H1 (cell line): Measurements from ENCODE around the gene TMEM151A. TPM values are rescaled to one million over a fixed set of nuclear protein-coding genes. Genes with fewer than 3 reads are reported as not detected.

ENCODE experiments used
- CTCF ChIA-PET: fragments of 300-600 bp; sonication (Branson Sonifier 250); formaldehyde crosslinking; loops from one replicate; lab custom pipeline; 2021; ENCODE audit not compliant: partially characterized antibody; lab: Charles Lee
- POLR2A ChIA-PET: fragments of 300-600 bp; sonication (Branson Sonifier 250); formaldehyde crosslinking; loops from one replicate; lab custom pipeline; 2021; ENCODE audit warnings: inconsistent platforms; ENCODE audit not compliant: partially characterized antibody; lab: Charles Lee
- DNase-seq, 2 experiments: peaks; one replicate each; pipeline versions ENCODE4 v3.0.0 to v3.0.0-alpha.2; 2010 to 2022; ENCODE audit warnings: low spot score in 2 of 2, low read depth in 1 of 2, mixed read lengths in 1 of 2
- FAIRE-seq: peaks from 2 replicates; lab custom pipeline; 2011; peaks lifted over from hg19 to GRCh38; lab: Jason Lieb, UNC
- H2AFZ ChIP-seq: 2 replicates; pipeline ENCODE4 v1.8.1; 2012; ENCODE audit warnings: low read length, inconsistent platforms
- H2AK5ac ChIP-seq: 2 replicates; pipeline ENCODE4 v1.6.1; 2013; ENCODE audit warnings: low read depth, low read length
- H2BK120ac ChIP-seq: replicated peaks from 2 replicates; pipeline ENCODE3; 2013; ENCODE audit warnings: low read depth, low read length, inconsistent platforms
- H2BK12ac ChIP-seq: 2 replicates; pipeline ENCODE4 v1.6.1; 2013; ENCODE audit warnings: low read depth, low read length
- H2BK15ac ChIP-seq: 2 replicates; pipeline ENCODE4 v1.6.1; 2013; ENCODE audit warnings: low read length
- H2BK20ac ChIP-seq: 2 replicates; pipeline ENCODE4 v1.6.1; 2013; ENCODE audit warnings: low read length
- H2BK5ac ChIP-seq: 2 replicates; pipeline ENCODE4 v1.6.1; 2013; ENCODE audit warnings: low read depth, low read length
- H3K14ac ChIP-seq: 2 replicates; pipeline ENCODE4 v1.6.1; 2013; ENCODE audit warnings: inconsistent platforms; ENCODE audit not compliant: insufficient read length
- H3K18ac ChIP-seq: 2 replicates; pipeline ENCODE4 v1.6.1; 2013; ENCODE audit warnings: low read length; ENCODE audit errors: extremely low read depth
- H3K23ac ChIP-seq: 2 replicates; pipeline ENCODE4 v1.6.1; 2013; ENCODE audit warnings: inconsistent platforms; ENCODE audit not compliant: insufficient read length
- H3K23me2 ChIP-seq: 2 replicates; pipeline ENCODE4 v1.6.1; 2013; ENCODE audit warnings: low read depth, low read length
- H3K27ac ChIP-seq: 2 replicates; pipeline ENCODE4 v1.6.1; 2011; ENCODE audit warnings: low read depth, low read length, inconsistent platforms
- H3K27me3 ChIP-seq, 4 experiments: replicated peaks in 1 of 4; 1 replicate in 1 of 4; 2 replicates in 3 of 4; pipeline versions ENCODE4 v1.6.1 to v1.8.1; 2011 to 2013; ENCODE audit warnings: low read length in 3 of 4, mild to moderate bottlenecking in 3 of 4, inconsistent platforms in 2 of 4, mixed read lengths in 2 of 4, moderate library complexity in 1 of 4; ENCODE audit not compliant: control insufficient read depth in 3 of 4, insufficient read depth in 3 of 4; ENCODE audit errors: extremely low read depth in 1 of 4
- H3K36me3 ChIP-seq, 4 experiments: 2 replicates each; pipeline versions ENCODE4 v1.6.1 to v1.8.1; 2011 to 2013; ENCODE audit warnings: mild to moderate bottlenecking in 4 of 4, low read length in 3 of 4, moderate library complexity in 2 of 4, control low read depth in 1 of 4, inconsistent platforms in 1 of 4; ENCODE audit not compliant: insufficient read depth in 4 of 4, control insufficient read depth in 2 of 4
- H3K4ac ChIP-seq: replicated peaks from 2 replicates; pipeline ENCODE3; 2013; ENCODE audit warnings: low read length, low read depth, mixed read lengths, inconsistent platforms; ENCODE audit not compliant: insufficient read length
- H3K4me1 ChIP-seq, 4 experiments: replicated peaks in 1 of 4; 1 replicate in 1 of 4; 2 replicates in 3 of 4; pipeline versions ENCODE4 v1.6.1 to v1.8.1; 2011 to 2013; ENCODE audit warnings: low read length in 3 of 4, inconsistent platforms in 2 of 4, mixed read lengths in 1 of 4; ENCODE audit not compliant: insufficient read depth in 4 of 4, control insufficient read depth in 3 of 4
- H3K4me2 ChIP-seq, 2 experiments: 2 replicates each; pipeline versions ENCODE4 v1.6.1 to v1.8.1; 2011 to 2013; ENCODE audit warnings: low read depth in 2 of 2, low read length in 2 of 2, control low read depth in 1 of 2, inconsistent platforms in 1 of 2, mild to moderate bottlenecking in 1 of 2; ENCODE audit not compliant: insufficient read depth in 1 of 2
- H3K4me3 ChIP-seq, 4 experiments: fragments of 200-600, 300-600 bp in 1 of 4; sonication (generic), shearing (Covaris generic), sonication (Bioruptor Twin) in 1 of 4; 2 replicates each; pipeline versions ENCODE4 v1.5.1 to v1.8.1; 2011 to 2016; ENCODE audit warnings: low read length in 4 of 4, low read depth in 3 of 4, control low read depth in 2 of 4, inconsistent platforms in 2 of 4, mild to moderate bottlenecking in 2 of 4, mixed read lengths in 1 of 4, moderate library complexity in 1 of 4; ENCODE audit not compliant: insufficient read depth in 2 of 4; ENCODE audit errors: extremely low read depth in 1 of 4
- H3K56ac ChIP-seq: replicated peaks from 2 replicates; pipeline ENCODE3; 2013; ENCODE audit warnings: low read depth, mild to moderate bottlenecking, mixed read lengths, low read length, inconsistent platforms; ENCODE audit not compliant: insufficient read length
- H3K79me1 ChIP-seq: 2 replicates; pipeline ENCODE4 v1.6.1; 2013; ENCODE audit warnings: low read depth, low read length, control low read depth
- H3K79me2 ChIP-seq, 2 experiments: 2 replicates each; pipeline versions ENCODE4 v1.6.1 to v1.8.1; 2012 to 2013; ENCODE audit warnings: low read length in 2 of 2, mild to moderate bottlenecking in 2 of 2, inconsistent platforms in 1 of 2; ENCODE audit not compliant: insufficient read depth in 2 of 2, control insufficient read depth in 1 of 2
- H3K9ac ChIP-seq, 4 experiments: replicated peaks in 1 of 4; 1 replicate in 1 of 4; 2 replicates in 3 of 4; pipeline versions ENCODE4 v1.6.1 to v1.8.1; 2011 to 2013; ENCODE audit warnings: low read depth in 3 of 4, low read length in 3 of 4, control low read depth in 2 of 4, mild to moderate bottlenecking in 2 of 4, moderate library complexity in 2 of 4, inconsistent platforms in 1 of 4; ENCODE audit errors: extremely low read depth in 1 of 4
- H3K9me3 ChIP-seq, 2 experiments: 2 replicates each; pipeline versions ENCODE4 v1.6.1 to v1.8.1; 2012 to 2013; ENCODE audit warnings: mild to moderate bottlenecking in 2 of 2, moderate library complexity in 2 of 2, control low read depth in 1 of 2, inconsistent platforms in 1 of 2, low read depth in 1 of 2, low read length in 1 of 2, mixed read lengths in 1 of 2; ENCODE audit not compliant: insufficient read depth in 2 of 2
- H4K20me1 ChIP-seq, 2 experiments: replicated peaks in 1 of 2; 2 replicates each; pipeline versions ENCODE3 to v1.8.1; 2011 to 2013; ENCODE audit warnings: inconsistent platforms in 2 of 2, low read length in 2 of 2, mild to moderate bottlenecking in 1 of 2; ENCODE audit not compliant: insufficient read depth in 2 of 2, control insufficient read depth in 1 of 2
- H4K5ac ChIP-seq: 2 replicates; pipeline ENCODE4 v1.6.1; 2013; ENCODE audit warnings: low read length, low read depth, mixed read lengths, inconsistent platforms; ENCODE audit not compliant: insufficient read length
- H4K8ac ChIP-seq: 2 replicates; pipeline ENCODE4 v1.8.0; 2013; ENCODE audit warnings: mild to moderate bottlenecking, moderate library complexity, low read length, inconsistent platforms; ENCODE audit not compliant: insufficient read depth; ENCODE audit errors: extremely low read depth
- H4K91ac ChIP-seq: replicated peaks from 2 replicates; pipeline ENCODE3; 2013; ENCODE audit warnings: low read length, mixed read lengths, inconsistent platforms; ENCODE audit not compliant: insufficient read length
- BCL11A ChIP-seq, 2 experiments: IDR thresholded peaks; one replicate each; pipeline ENCODE4 v1.6.1; 2011; ENCODE audit warnings: low read depth in 2 of 2, low read length in 2 of 2, mild to moderate bottlenecking in 2 of 2
- FOSL1 ChIP-seq: IDR thresholded peaks from 2 replicates; pipeline ENCODE4 v1.6.1; 2011; ENCODE audit warnings: mild to moderate bottlenecking, low read depth, low read length, moderate library complexity; ENCODE audit not compliant: insufficient read depth
- POLR2A ChIP-seq, 2 experiments: IDR thresholded peaks; 1 replicate in 1 of 2; 2 replicates in 1 of 2; pipeline ENCODE4 v1.6.1; 2011; ENCODE audit warnings: low read depth in 2 of 2, low read length in 2 of 2, mild to moderate bottlenecking in 2 of 2; ENCODE audit errors: control extremely low read depth in 1 of 2
- RXRA ChIP-seq: IDR thresholded peaks from 2 replicates; pipeline ENCODE4 v1.6.1; 2011; ENCODE audit warnings: low read depth, mild to moderate bottlenecking, low read length, moderate library complexity; ENCODE audit not compliant: insufficient read depth
- TAF1 ChIP-seq: IDR thresholded peaks from 2 replicates; pipeline ENCODE4 v1.6.1; 2011; ENCODE audit warnings: mild to moderate bottlenecking, low read depth, low read length
- WGBS, 2 experiments: shearing (Covaris generic) in 1 of 2; methylation state at CpG; one replicate each; pipeline versions ENCODE4 v1.1.6 to v1.1.7; 2013 to 2015; ENCODE audit warnings: low lambda C conversion rate in 2 of 2, mixed read lengths in 2 of 2, inconsistent platforms in 1 of 2, low coverage in 1 of 2, missing lambda C conversion rate in 1 of 2; ENCODE audit not compliant: insufficient replicate concordance in 2 of 2, insufficient coverage in 1 of 2, insufficient read length in 1 of 2; ENCODE audit errors: extremely low coverage in 1 of 2, missing lambda C conversion rate in 1 of 2; 5-methylcytosine and 5-hydroxymethylcytosine counted together
- polyA plus RNA-seq, 7 experiments: library from polyadenylated mRNA; depleted of rRNA in 3 of 7; stranded (reverse) in 5 of 7; unstranded in 2 of 7; fragments of >200 nt in 5 of 7; fragments of 200-250 nt in 2 of 7; gene quantifications; 1 replicate in 5 of 7; 2 replicates in 1 of 7; 4 replicates in 1 of 7; pipeline versions ENCODE4 v1.2.1 to v1.2.3, GENCODE V29; 2011 to 2013; ENCODE audit warnings: missing spikeins in 2 of 7, mixed read lengths in 2 of 7
- total RNA-seq: library from RNA; stranded (reverse); fragmentation: NEBNext Ultra II Directional; extraction: Animal tissue kit (Norgen Biotek cat#: 25700); gene quantifications from 2 replicates; pipeline ENCODE4 v1.2.1, GENCODE V29; 2021

Gene TMEM151A
- total and polyA plus RNA-seq, 2 of the 8 experiments (the other 6 are each of a cell fraction or from before 2014, with no cell fraction given), result 3.2 TPM

GRCh38 chr11:66318600-66318970, 26.9 kb downstream of the TMEM151A start:
- FAIRE-seq, result no peak
- no peak overlapping the region for H3K4me3 ChIP-seq

More at GRCh38 chr11:66318600-66318970, 26.9 kb downstream of the TMEM151A start:
- Histone ChIP-seq H3K9ac (no peak overlapping the region), H3K18ac (peak overlapping the region; percentile 72; the same call in 1 of the 2 replicates), H4K20me1 (no peaks in the 10 kb centered on the region), H3K79me2 (no peaks in the 10 kb centered on the region), H3K14ac (no peak overlapping the region), H3K27me3 (peaks cover 0 to 5% (median 0%) of the 10 kb centered on the region in 4 experiments; a peak in 3 of 7 replicates), H3K9me3 (no peaks in the 10 kb centered on the region), H2BK12ac (peak overlapping the region; percentile 98; the same call in 1 of the 2 replicates), H3K4ac (no peak overlapping the region), H2AFZ (peak overlapping the region; percentile 51; the same call in 1 of the 2 replicates), H3K36me3 (no peaks in the 10 kb centered on the region), H3K4me1 (peaks cover 9 to 27% (median 19%) of the 10 kb centered on the region in 4 experiments), H2BK15ac (peak overlapping the region; percentile 93; the same call in 1 of the 2 replicates), H4K8ac (no peak overlapping the region), H2AK5ac (no peak overlapping the region), H4K91ac (no peak overlapping the region), H3K56ac (no peak overlapping the region), H2BK5ac (peak overlapping the region; percentile 85; the same call in 1 of the 2 replicates), H3K23me2 (peaks cover 2% of the 10 kb centered on the region; the same call in 1 of the 2 replicates), H3K79me1 (no peaks in the 10 kb centered on the region), H2BK120ac (peak overlapping the region; percentile 8), H4K5ac (no peak overlapping the region), H2BK20ac (peak overlapping the region; percentile 4; the same call in 1 of the 2 replicates), H3K27ac (no peak overlapping the region), H3K23ac (no peak overlapping the region), H3K4me2 (no peak overlapping the region; a peak in 1 of 4 replicates)
- ChIA-PET CTCF (interaction anchor here (1.1 to 11.7 kb wide), 8 partner anchors 8 to 45 kb away, joined by 3 to 242 read pairs (median 4); partner anchors contain the start of gene RIN1), POLR2A (interaction anchor here (0.8 to 3.5 kb wide), 10 partner anchors 8 to 54 kb away, joined by 3 to 19 read pairs (median 5); partner anchors contain the start of gene BRMS1)
- TF ChIP-seq TAF1 (no peak), RXRA (no peak), BCL11A (IDR thresholded peaks at IDR 0.05; ENCODE audit: low read depth in 2 of 2, low read length in 2 of 2) (no peak), POLR2A (IDR thresholded peaks at IDR 0.05; ENCODE audit: control extremely low read depth in 1 of 2, low read depth in 2 of 2, low read length in 2 of 2) (no peak), FOSL1 (no peak)
- 90% methylated on average over 2 of the region's 3 CpGs; no CpG with 5 or more reads in 1 of the 2 experiments for WGBS, 2 experiments
- no peak for DNase-seq
